Measurements from ENCODE around the gene CCR1.
"Not testable (repeated sequence)": the region's sequence is repeated elsewhere in the genome, so short reads cannot be mapped to it uniquely, and the experiment has no call there.

- TF ChIP-seq, protein P1, sequence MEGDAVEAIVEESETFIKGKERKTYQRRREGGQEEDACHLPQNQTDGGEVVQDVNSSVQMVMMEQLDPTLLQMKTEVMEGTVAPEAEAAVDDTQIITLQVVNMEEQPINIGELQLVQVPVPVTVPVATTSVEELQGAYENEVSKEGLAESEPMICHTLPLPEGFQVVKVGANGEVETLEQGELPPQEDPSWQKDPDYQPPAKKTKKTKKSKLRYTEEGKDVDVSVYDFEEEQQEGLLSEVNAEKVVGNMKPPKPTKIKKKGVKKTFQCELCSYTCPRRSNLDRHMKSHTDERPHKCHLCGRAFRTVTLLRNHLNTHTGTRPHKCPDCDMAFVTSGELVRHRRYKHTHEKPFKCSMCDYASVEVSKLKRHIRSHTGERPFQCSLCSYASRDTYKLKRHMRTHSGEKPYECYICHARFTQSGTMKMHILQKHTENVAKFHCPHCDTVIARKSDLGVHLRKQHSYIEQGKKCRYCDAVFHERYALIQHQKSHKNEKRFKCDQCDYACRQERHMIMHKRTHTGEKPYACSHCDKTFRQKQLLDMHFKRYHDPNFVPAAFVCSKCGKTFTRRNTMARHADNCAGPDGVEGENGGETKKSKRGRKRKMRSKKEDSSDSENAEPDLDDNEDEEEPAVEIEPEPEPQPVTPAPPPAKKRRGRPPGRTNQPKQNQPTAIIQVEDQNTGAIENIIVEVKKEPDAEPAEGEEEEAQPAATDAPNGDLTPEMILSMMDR (IDR thresholded peaks at IDR 0.05), result not testable (repeated sequence)
- TF ChIP-seq POLR2A (IDR thresholded peaks at IDR 0.05), result not testable (repeated sequence)
These were observed 50.4 kb downstream of the CCR1 start for GRCh38 chr3:46157685-46158084.
